HG03442 (cell line): ENCODE measurements around the gene CT45A2.
"Not testable (repeated sequence)": the region's sequence is repeated elsewhere in the genome, so short reads cannot be mapped to it uniquely, and the experiment has no call there.

Source experiments
- ATAC-seq: cut with Tn5 transposase; IDR thresholded peaks from one replicate; pipeline ENCODE4 v1.9.1; 2021; ENCODE audit warnings: mild to moderate bottlenecking, moderate library complexity; ENCODE audit not compliant: unreplicated experiment

The CT45A2 gene

GRCh38 chrX:135819912-135820311, at the start of gene CT45A2:
TSS of gene CT45A2 (minus strand) at chrX:135820012. CDS start at chrX:135816265, 3,747 bp downstream.
- ATAC-seq: not testable (repeated sequence)

- not testable (repeated sequence) for ATAC-seq
These were observed 34.6 kb upstream of the CT45A2 start, which contains the start of gene CT45A8 for GRCh38 chrX:135854438-135854837. TSS of gene CT45A8 (minus strand) at chrX:135854538. CDS start at chrX:135850783, 3,755 bp downstream.

GRCh38 chrX:135837180-135837579, 17.4 kb upstream of the CT45A2 start, which contains the start of gene CT45A7:
TSS of gene CT45A7 (minus strand) at chrX:135837280. CDS start at chrX:135833533, 3,747 bp downstream.
- ATAC-seq: not testable (repeated sequence)

- not testable (repeated sequence) for ATAC-seq
These were observed 17.1 kb downstream of the CT45A2 start, which contains the start of gene CT45A6 for GRCh38 chrX:135802687-135803086. TSS of gene CT45A6 (minus strand) at chrX:135802787. CDS start at chrX:135798993, 3,794 bp downstream.

- ATAC-seq: not testable (repeated sequence)
These were observed 34.4 kb downstream of the CT45A2 start, which contains the start of gene CT45A5 for GRCh38 chrX:135785403-135785802. TSS of gene CT45A5 (minus strand) at chrX:135785503. CDS start at chrX:135781729, 3,774 bp downstream.

GRCh38 chrX:135768091-135768490, 51.7 kb downstream of the CT45A2 start, which contains the start of gene CT45A3:
TSS of gene CT45A3 (minus strand) at chrX:135768191. CDS start at chrX:135764444, 3,747 bp downstream.
- ATAC-seq: not testable (repeated sequence)
